ENCODE results near the gene PML.
"Not testable (repeated sequence)": the region's sequence is repeated elsewhere in the genome, so short reads cannot be mapped to it uniquely, and the experiment has no call there.

Gene PML

DNA sequence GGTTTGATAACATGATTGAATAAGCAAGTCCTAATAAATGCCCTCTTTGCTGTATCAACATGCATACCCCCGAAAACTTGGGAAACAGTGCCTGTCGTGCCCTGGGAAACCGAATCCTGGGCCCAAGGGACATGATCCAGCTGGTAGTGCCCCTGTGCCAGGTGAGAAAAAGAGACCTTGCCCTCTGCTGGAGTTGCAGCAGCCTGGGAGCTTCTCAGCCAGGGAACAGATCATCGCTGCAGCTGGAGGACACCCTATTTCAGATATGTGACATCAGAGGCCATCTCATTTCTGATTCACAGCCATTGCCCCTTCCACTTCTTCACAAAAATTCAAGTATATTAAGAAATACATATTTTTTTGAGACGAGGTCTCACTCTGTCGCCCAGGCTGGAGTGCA is 34.7 kb upstream of the PML start:
- no peak for DNase-seq

DNA sequence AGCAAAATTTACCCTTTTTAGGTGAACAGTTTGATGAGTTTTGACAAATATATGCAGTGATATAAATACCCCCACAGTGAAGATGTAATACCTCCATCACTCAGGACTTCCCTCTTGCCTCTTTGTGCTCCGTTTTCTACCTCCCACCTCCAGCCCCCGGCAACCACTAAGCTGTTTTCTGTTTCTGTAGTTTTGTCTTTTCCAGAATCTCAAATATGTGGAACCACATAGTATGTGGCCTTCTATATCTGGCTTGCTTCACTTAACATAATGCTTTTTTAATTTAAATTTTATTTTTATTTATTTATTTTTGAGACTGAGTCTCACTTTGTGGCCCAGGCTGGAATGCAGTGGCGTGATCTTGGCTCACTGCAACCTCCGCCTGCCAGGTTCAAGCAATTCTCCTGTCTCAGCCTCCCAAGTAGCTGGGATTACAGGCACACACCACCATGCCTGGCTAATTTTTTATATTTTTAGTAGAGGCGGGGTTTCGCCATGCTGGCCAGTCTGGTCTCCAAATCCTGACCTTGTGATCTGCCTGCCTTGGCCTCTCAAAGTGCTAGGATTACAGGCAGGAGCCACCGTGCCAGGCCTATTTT is 33.9 kb upstream of the PML start:
- not testable (repeated sequence) for DNase-seq

DNA sequence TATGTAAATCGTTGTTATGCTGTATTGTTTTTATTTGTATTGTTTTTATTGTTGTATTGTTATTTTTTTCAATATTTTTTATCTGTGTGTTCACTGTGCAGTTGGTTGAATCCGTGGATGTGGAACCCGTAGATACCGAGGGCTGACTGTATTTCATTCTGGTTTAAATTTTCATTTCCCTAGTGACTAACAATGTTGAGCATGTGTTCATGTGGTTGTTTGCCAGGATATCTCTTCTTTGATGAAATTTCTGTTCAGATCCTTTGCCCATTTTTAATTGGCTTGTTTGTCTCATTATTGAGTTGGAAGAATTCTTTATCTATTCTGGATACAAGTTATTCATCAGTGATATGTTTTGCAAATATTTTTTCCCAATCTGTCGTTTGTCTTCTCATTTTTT is 32.1 kb upstream of the PML start:
- no peak for DNase-seq

DNA sequence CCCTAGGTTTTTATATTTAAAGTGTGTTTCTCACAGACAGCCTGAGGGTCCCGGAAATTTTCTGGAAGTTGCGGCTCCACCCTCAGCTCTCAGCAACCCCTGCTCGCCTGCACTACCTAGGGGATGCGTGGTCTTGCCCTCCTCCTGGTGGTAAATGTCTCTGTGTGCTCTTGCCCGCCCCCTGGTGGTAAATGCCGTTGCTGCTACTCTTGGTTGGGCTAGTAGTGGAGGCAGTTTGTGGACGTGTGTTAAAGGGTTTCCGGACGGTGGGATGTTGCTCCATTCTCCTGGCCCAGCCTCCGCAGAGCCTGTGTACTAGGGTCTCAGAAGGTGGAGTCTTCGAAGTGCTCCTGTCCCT is 29.8 kb upstream of the PML start:
- peak; percentile 79 to 89 for DNase-seq

DNA sequence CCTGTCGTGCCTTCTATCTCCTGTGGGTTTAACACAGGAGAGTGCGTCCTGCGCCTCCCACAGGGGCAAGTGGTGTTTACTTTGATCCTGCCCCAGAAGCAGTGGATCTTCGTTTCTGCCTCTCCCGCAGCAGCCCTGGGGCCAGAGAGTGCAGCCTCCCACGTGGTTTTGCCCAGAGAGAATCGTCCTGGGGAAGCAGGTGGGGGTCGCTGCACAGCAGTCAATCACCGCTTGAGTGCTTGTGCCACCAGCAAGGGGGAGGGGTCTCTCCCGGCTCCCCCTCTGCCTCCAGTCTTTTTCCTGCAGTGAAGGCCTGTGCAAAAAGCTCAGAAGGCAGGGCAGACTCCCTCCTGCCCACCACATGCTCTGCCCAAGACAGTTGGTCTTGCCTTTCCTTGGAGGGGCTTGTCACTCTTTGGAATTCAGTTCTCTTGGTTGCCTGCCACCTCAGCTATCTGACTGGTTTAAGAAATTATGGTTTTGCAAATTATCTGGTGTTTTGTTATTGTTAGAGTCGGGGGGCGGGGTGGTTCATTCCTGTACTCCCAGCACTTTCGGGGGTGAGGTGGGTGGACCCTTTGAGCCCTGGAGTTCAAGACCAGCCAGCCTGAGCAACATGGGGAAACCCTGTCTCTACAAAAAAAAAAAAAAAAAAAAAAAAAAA is 29.3 kb upstream of the PML start:
- peak; percentile 17 to 20 for DNase-seq

DNA sequence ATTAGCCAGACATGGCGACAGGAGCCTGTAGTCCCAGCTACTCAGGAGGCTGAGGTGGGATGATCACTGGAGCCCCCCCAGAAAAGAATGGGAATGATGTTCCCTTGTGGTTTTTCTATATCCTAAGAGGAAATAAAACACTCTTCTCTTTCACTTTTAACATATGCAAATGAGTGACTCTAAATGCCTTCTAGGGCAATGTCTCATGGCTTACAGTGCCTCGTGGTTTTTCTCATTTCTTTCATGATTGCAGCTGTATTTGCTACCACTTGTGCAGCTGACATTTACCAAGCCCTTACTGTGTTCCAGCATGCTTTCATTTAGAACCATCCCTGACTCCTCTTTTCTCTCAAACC is 28.8 kb upstream of the PML start:
- DNase-seq = peak in 1 of 2 donors; percentile 25

DNA sequence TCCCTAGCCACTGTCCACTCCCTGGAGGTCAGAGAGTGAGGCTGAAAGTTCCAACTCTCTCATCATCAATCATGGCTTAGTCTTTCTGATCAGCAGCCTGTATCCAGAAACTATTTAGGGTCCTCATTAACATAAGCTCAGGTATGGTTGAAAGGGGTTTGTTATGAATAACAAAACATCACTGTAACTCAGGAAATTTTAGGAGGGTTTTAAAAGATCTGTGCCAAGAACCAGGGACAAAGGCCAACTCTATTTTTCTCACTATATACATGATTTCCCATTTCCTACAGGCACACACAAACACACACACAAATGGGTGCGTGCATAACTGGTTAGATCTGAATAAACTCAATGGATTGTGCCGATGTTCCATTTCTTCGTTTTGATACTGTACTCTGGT is 26.1 kb upstream of the PML start:
- DNase-seq = no peak

DNA sequence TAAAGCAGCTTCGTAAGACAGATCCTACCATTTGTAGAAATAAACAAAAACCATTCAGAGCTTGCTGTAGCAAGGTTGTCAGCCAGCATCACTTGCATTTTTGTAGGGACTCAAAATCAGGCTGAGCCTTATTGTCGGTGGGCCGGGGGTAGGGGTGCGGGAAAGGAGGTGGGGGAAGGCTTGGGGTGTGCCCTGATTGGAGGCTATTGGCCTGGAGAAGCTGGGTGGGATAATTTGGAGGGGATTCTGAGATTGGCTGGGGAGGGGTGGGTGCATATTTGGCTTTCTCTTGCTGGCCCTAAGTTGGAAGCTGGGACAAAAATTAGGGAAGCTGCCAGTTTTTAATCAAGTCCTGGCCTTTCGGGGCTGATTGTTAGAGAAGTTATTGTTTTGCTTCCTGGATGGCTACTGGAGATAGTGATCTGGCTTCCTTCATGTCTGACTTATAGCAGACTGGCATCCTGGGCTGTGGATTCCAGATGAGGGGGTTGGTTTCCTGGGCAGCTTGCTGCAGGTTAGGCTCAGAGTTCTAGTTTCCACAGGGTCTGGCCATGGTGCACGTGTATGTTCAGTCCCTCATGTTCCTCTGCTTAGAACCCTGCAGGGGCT is 25.3 kb upstream of the PML start:
- no peak for DNase-seq

DNA sequence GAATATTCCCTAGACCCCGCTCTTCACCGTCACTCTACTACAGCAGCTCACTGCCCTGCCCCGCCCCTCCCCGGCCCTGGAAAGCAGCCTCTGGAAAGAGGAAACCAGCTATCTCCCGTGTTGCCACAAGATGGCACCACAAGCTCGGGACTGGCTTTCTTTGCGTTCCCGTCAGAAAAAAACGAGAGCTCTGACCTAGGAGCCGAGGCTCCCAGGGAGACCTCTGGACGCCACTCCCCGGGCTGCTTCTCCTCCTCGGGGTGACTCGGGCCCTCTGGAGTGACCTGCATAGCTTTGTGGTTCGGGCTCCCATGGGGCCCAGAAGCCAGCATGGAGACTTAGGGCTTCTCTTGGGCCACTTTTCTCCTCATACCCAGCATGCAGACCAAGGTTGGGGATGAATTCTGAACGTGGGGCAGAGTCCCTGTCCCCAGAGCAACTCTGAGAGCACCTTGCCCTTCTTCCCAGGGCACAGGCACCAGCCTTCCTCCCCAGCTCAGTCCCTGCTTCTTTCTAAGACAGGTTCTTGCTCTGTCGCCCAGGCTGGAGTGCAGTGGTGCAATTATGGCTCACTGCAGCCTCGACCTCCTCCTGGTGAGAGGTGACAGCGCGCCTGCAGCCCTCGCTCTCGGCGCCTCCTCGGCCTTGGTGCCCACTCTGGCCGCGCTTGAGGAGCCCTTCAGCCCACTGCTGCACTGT is 21.4 kb upstream of the PML start:
- DNase-seq = peak; percentile 73 to 79

DNA sequence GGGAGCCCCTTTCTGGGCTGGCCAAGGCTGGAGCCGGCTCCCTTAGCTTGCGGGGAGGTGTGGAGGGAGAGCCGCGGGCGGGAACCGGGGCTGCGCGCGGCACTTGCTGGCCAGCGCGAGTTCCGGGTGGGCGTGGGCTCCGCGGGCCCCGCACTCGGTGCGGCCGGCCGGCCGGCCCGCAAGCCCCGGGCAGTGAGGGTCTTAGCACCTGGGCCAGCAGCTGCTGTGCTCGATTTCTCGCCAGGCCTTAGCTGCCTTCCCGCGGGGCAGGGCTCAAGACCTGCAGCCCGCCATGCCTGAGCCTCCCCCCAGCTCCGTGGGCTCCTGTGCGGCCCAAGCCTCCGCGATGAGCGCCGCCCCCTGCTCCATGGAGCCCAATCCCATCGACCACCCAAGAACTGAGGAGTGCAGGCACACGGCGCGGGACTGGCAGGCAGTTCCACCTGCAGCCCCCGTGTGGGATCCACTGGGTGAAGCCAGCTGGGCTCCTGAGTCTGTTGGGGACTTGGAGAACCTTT is 20.8 kb upstream of the PML start:
- DNase-seq = not testable (repeated sequence)

DNA sequence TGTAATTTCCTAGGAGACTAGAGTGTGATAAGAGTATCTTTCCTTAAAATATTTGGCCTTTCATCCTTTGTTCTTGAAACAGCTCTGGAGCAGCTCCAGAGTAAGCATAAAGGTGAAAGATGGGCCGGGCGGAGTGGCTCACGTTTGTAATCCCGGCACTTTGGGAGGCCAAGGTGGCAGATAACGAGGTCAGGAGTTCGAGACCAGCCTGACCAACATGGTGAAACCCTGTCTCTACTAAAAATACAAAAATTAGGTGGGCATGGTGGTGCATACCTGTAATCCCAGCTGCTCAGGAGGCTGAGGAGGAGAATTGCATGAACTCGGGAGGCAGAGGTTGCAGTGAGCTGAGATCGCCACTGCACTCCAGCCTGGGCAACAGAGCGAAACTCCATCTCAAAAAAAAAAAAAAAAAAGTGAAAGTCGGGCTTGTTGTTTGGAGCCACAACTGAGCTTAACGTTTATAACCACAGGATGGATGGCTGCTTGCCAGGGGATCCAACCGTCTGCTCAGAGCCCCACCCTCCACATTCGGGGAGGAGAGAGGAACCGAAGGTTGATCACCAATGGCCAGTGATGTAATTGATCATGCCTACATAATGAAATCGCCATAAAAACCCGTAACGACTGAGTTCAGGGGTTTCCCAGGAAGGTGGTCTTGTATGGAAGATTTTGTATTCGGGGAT is 18.9 kb upstream of the PML start:
- peak in 1 of 2 donors; percentile 27 for DNase-seq

DNA sequence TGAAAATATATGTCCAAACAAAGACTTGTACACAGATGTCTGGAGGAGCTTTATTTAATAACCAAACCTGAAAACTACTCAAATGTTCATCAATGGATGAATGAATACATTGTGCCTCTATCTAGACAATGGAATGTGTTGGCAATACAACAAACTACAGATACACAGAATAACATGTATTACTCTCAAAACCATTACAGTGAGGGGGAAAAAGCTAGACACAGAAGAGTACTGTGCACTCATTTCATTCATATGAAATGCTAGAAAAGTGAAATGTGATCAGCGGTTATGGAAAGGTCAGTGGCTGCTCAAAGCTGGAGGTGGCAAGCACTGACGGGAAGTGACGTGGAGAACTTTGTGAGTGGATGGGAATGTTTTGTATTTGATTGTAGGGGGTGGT is 15.6 kb upstream of the PML start:
- DNase-seq = no peak

DNA sequence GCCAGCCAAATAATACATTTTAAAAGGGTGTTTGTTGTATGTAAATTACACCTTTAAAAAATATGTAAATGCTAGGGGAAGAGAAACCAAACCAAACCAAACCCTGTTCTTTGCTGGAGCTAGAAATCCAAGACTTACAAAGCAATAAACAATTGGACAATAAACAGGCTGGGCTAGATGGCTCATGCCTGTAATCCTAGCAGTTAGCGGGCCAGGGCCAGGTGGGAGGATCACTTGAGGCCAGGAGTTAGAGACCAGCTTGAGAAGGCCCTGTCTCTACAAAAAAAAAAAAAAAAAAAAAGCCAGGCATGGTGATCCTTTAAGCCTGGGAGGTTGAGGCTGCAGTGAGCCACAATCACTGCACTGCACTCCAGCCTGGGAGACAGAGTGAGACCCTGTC is 14.9 kb upstream of the PML start:
- DNase-seq = no peak

DNA sequence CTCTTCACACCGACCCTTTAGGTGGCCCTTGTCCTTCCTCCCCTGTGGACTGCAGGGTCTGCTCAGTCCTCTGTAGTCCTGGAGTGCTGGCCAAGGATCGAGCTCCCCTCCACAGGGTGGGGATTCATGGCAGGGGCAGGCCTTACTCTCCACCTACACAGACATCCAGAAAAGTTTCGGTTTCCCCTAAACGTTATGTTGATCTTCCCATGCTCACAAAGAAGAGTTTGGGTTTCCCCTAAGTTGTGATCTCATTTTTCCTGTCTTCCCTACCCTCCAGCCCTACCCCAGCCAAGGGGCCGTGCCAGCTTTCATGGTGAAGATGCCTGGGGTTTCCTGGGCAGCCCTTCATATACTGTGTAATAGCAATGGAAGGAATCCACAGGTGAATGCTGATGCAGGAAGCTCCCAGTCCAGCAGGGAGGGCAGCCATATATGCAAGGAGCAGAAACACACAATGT is 12.7 kb upstream of the PML start:
- peak in 1 of 2 donors; percentile 37 for DNase-seq

DNA sequence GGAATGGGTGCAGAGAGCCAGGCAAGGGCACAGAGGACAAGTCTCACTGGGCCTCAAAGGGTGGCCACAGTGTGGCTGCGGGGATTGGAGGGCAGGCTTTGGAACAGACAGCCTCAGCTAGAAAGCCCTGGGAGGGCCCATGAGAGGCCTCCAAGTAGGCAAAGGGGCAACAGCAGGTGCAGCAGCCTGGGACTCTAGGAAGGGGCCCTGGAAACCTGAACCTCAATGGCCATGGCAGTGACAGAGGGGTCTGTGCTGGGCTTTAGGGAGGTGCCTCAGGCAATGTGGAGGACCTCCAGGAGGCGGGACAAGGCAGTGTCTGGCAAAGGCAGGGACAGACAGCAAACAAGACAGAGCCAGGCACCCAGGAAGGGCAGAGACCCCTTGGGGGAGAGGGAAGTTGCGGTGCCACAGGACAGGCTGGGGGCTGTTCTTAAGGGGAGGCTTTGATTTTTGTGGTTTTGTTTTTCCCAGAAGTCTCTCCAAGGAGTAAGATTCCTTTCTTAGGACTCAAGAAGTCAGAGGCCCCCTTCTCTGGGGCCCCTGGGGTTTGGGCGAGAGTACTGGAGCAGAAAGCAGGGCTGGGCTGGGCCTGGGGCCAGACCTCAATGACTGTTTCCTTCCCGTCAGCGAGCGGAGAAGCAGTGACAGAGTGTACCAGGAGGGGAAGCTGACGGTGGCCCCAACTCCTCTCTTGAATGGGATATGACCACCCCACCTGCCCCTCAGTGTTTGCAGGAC is 12.1 kb upstream of the PML start:
- peak; percentile 18 to 41 for DNase-seq

DNA sequence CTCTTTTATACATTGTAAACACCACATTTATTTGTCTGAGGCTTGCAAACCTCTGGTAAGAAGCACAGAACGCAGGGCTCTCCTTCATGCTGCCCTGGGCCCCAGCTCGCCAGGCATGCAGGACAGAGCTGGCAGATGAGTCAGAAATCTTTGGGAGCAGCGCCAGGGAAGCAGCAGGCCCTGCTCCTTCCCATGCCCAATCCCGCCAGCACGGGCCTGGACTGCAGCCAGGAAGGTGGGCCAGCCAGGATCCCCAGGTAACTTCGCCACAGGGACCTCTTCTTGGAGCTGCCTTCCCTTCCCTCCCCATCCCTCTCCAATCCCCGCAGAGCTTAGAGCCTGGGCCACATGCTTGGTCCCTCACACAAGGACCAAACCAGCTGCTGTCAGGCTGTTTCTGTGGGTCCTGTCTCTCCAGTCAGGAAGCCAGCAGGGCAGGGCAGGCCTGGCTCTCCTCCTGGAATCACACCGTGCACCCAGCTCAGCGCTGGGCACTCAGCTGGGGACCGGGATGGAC is 11.2 kb upstream of the PML start:
- DNase-seq = no peak

DNA sequence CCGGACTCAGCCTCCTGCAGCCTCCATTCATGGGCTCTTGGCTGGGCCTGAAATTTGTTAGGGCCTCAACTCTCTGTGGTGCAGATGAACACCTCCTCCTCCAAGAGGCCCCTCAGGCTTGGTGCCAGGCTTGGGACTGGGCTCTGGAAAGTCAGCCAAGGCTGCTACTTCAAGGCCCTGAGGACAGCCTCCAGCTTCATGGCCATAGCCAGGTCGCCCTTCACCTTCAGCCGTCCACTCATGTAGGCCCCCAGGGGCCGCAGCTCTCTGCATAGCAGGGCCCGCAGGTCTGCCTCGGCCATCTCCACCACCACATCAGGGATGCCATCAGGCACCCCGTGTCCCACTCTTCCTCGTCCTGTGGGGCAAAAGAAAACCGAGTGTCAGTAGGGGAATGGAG is 10.7 kb upstream of the PML start:
- DNase-seq = no peak

DNA sequence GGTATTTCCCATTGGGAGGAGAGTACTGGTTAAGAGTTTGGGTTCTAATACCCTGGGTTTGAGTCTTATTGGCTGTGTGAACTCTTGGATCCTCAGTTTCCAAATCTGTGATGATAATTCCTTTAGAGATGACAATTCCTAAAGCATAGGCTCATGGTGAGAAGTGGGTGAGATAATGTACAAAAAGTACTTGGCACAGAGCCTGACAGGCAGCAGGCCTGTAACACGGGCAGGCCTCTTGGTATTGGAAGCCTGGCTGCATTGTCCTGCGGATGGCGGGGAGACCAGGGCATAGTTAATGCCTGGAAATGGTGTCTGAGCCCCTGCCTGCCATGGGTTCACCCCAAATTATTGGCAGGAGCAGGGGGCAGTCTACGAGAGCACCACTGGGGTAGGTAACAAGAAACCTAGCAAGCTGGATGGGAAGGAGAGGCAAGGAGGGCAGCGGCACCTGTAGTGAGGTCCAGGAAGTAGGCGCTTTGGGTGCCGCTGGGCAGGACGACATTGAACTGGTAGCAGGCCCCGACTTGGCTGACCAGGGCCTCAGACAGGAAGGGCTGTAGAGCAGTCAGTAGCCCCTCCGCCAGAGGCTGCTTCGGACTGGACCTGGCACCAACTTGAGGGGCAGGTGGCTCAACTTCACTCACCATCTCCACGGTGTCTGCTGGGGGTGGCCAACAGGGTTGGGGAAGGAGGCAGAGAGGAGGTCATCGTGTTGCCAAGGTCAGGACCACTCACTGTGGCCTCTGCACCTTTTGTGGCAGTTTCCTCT is 10.1 kb upstream of the PML start:
- no peak for DNase-seq

DNA sequence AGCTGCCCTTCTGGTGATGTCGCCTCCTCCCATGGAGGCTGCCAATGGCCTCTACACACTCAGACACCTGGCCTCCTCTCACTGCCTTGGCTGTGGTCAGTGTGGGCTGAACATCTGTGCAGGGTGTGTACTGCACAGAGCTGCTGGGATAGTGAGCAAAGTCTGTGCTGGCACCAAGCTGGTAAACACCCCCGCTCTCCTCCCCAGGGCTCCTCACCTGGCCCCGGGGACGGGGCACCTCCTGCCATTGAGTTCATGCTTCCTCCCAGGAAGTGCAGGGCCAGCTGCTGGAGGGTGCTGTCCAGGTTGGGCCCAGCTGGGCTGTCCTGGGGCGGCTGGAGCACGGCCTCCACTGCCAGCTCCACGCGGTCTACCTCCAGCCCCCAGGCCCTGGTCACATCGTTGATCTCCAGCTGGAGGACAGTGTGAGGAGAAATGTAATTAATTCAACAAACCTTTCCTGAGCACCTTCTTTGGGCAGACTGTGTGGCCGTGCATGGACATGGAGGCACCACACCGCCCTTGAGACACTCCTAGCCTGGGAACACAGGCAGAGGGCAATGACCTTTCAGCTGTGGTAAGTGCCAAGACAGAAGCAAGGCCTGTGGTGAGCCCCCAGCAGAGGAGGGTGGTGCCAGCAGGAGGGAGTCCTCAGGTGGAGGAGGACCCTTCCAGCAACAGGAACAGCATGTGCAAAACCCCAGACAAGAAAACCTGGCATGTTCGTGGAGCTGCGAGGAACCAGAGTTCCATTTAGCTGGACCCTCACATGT is 9.2 kb upstream of the PML start:
- DNase-seq = no peak

DNA sequence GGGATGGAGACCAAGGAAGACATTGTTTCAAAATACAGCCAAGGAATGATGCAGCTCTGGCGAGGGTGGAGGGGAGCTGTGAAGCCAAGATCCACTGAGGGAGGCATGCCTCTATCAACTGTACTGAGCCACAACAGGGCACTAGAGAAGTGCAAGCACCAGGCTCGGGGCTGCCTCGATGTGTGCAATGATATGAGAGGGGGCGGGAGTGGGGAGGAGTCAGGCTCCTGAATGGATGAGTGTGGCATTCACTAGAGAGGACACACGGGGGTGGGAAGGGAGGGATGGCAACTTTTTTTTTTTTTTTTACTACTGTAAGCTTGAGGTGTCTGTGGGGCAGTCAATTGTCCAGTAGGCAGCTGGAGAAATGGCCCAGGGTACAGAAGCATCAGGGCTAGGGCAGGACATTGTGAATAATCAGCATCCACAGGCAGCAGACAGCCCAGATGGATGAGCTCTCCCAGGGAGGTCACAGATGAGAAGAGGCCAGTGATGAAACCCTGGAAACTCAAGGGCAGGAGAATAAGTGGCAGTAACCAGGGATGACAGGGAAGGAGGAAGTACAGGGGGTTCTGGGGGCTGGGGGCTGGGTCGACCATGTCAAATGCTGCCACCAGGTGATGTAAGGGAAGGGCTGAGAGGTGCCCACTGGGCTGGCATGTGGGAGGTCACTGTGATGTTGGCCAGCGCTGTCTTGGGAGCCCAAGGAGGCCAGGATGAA is 8.3 kb upstream of the PML start:
- no peak for DNase-seq
